Naive thymus-derived CD4-positive, alpha-beta T cell (primary cell): ENCODE data around the gene KIF17. TPM values are rescaled to one million over a fixed set of nuclear protein-coding genes. Genes with fewer than 3 reads are reported as not detected.

Experiments
- ATAC-seq: fragments of 150-1000 bp; cut with Tn5 transposase; 2 replicates; pipeline ENCODE4 v1.10.0; 2021; ENCODE audit warnings: mild to moderate bottlenecking, moderate library complexity
- CTCF ChIA-PET: fragments of 350-600 bp; sonication (Branson Sonifier 250); formaldehyde crosslinking; loops from one replicate; lab custom pipeline; 2021; ENCODE audit warnings: antibody characterized with exemption; lab: Charles Lee
- POLR2A ChIA-PET: fragments of 350-600 bp; sonication (Branson Sonifier 250); formaldehyde crosslinking; loops from one replicate; lab custom pipeline; 2021; ENCODE audit warnings: antibody characterized with exemption, inconsistent platforms; lab: Charles Lee
- DNase-seq, 9 donors: peaks; one replicate each; pipeline versions ENCODE4 v3.0.0 to v3.0.0-alpha.2; 2020 to 2022; ENCODE audit warnings: mixed read lengths in 1 of 9
- H3K27ac ChIP-seq: one replicate; pipeline ENCODE4 v1.7.0; 2013; ENCODE audit warnings: mild to moderate bottlenecking, low read depth, low read length, moderate library complexity
- H3K27me3 ChIP-seq, 2 donors: one replicate each; pipeline ENCODE4 v1.7.0; 2013; ENCODE audit warnings: low read length in 2 of 2, mild to moderate bottlenecking in 2 of 2, moderate library complexity in 2 of 2; ENCODE audit not compliant: control insufficient read depth in 2 of 2, insufficient read depth in 2 of 2
- H3K36me3 ChIP-seq, 3 experiments: 1 replicate in 2 of 3; 2 replicates in 1 of 3; pipeline ENCODE4 v1.7.0; 2013; ENCODE audit warnings: low read length in 3 of 3, mild to moderate bottlenecking in 3 of 3, moderate library complexity in 1 of 3; ENCODE audit not compliant: insufficient read depth in 3 of 3, control insufficient read depth in 2 of 3
- H3K4me1 ChIP-seq, 2 donors: one replicate each; pipeline ENCODE4 v1.7.0; 2013; ENCODE audit warnings: low read length in 2 of 2, mild to moderate bottlenecking in 2 of 2, moderate library complexity in 1 of 2; ENCODE audit not compliant: control insufficient read depth in 2 of 2, insufficient read depth in 2 of 2
- H3K4me3 ChIP-seq: 2 replicates; pipeline ENCODE4 v1.7.0; 2013; ENCODE audit warnings: mild to moderate bottlenecking, low read length
- H3K9me3 ChIP-seq, 3 experiments: 1 replicate in 2 of 3; 2 replicates in 1 of 3; pipeline ENCODE4 v1.7.0; 2013; ENCODE audit warnings: low read length in 3 of 3; ENCODE audit not compliant: control insufficient read depth in 2 of 3
- H3K27ac Mint-ChIP-seq, 9 donors: one replicate each; pipeline ENCODE4 v1.8.0; 2020 to 2022; ENCODE audit warnings: mixed read lengths in 9 of 9, mild to moderate bottlenecking in 8 of 9, moderate library complexity in 5 of 9, inconsistent platforms in 2 of 9
- H3K27me3 Mint-ChIP-seq, 5 donors: one replicate each; pipeline ENCODE4 v1.8.0; 2021 to 2022; ENCODE audit warnings: mixed read lengths in 5 of 5, mild to moderate bottlenecking in 1 of 5
- H3K36me3 Mint-ChIP-seq, 5 donors: one replicate each; pipeline ENCODE4 v1.8.0; 2020 to 2022; ENCODE audit warnings: mixed read lengths in 5 of 5, mild to moderate bottlenecking in 3 of 5, inconsistent platforms in 1 of 5
- H3K4me1 Mint-ChIP-seq, 7 donors: one replicate each; pipeline ENCODE4 v1.8.0; 2020 to 2022; ENCODE audit warnings: mixed read lengths in 7 of 7, mild to moderate bottlenecking in 3 of 7, inconsistent platforms in 1 of 7
- H3K4me3 Mint-ChIP-seq, 10 donors: one replicate each; pipeline ENCODE4 v1.8.0; 2020 to 2022; ENCODE audit warnings: mild to moderate bottlenecking in 10 of 10, mixed read lengths in 10 of 10, moderate library complexity in 6 of 10, inconsistent platforms in 2 of 10
- H3K9me3 Mint-ChIP-seq, 11 donors: one replicate each; pipeline ENCODE4 v1.8.0; 2020 to 2022; ENCODE audit warnings: mixed read lengths in 11 of 11, mild to moderate bottlenecking in 4 of 11, inconsistent platforms in 1 of 11, moderate library complexity in 1 of 11
- intact Hi-C, 2 donors: fragments of 100-400 bp; cut with micrococcal nuclease; formaldehyde crosslinking; loops; one replicate each; pipeline ENCODE4 v1.15.1; 2023
- polyA plus RNA-seq, 2 donors: library from polyadenylated mRNA; unstranded; fragments of 300-500 nt; fragmentation: Illumina TruSeq; gene quantifications; one replicate each; pipeline ENCODE4 v1.2.3, GENCODE V29; 2021
- total RNA-seq, 6 experiments: library from RNA in 5 of 6; stranded (reverse) in 5 of 6; gene quantifications; 1 replicate in 5 of 6; 2 replicates in 1 of 6; pipeline ENCODE4 v1.2.3 and lab custom pipeline; 2021 to 2026

Gene KIF17
- total and polyA plus RNA-seq, 7 experiments from 2014 or later: not detected

- Mint-ChIP-seq H3K36me3 (no peaks in the 10 kb centered on the region), H3K27ac (peak overlapping the region in 4 of 9 donors; percentile 38 to 77 (median 70)), H3K4me3 (peak overlapping the region; percentile 81 to 91 (median 89)), H3K4me1 (peaks cover 3 to 8% (median 4%) of the 10 kb centered on the region in 7 donors), H3K9me3 (no peaks in the 10 kb centered on the region), H3K27me3 (peaks cover 0 to 7% (median 0%) of the 10 kb centered on the region in 5 donors)
- Histone ChIP-seq H3K27me3 (no peaks in the 10 kb centered on the region), H3K4me3 (peak overlapping the region; percentile 89), H3K36me3 (no peaks in the 10 kb centered on the region), H3K9me3 (no peaks in the 10 kb centered on the region), H3K27ac (peak overlapping the region; percentile 40), H3K4me1 (peaks cover 0 to 5% of the 10 kb centered on the region in 2 donors)
- intact Hi-C loops: loop anchor here (1.0 kb wide), 3 partner anchors 37 to 499 kb away; partner anchors contain the start of gene PINK1 (in 1 of the 2)
- DNase-seq: peak; percentile 38 to 73 (median 65)
- POLR2A ChIA-PET: interaction anchor here (0.6 to 1.1 kb wide), 2 partner anchors 498 to 499 kb away, joined by 3 to 5 read pairs; no protein-coding TSS in a partner anchor
- ATAC-seq: peak; percentile 96
- CTCF ChIA-PET: interaction anchor here (0.6 to 5.4 kb wide), 14 partner anchors 10 to 790 kb away, joined by 3 to 64 read pairs (median 4); partner anchors contain the start of gene DDOST
Measured at GRCh38 chr1:20696397-20697333, 21.1 kb downstream of the KIF17 start.

- no peaks in the 10 kb centered on the region for H3K9me3 Mint-ChIP-seq
- POLR2A ChIA-PET: no interaction called here
- no peak overlapping the region for H3K27ac Mint-ChIP-seq
- DNase-seq (no peak), ATAC-seq (no peak)
- no peak overlapping the region for H3K4me3 ChIP-seq
- H3K27me3 ChIP-seq: no peaks in the 10 kb centered on the region
- peak overlapping the region in 7 of 10 donors; percentile 54 to 90 (median 88) for H3K4me3 Mint-ChIP-seq
- intact Hi-C loops: no loop called here
- peaks cover 0 to 5% of the 10 kb centered on the region in 2 donors for H3K4me1 ChIP-seq
- CTCF ChIA-PET: interaction anchor here (0.5 to 5.4 kb wide), 2 partner anchors 55 to 500 kb away, joined by 5 to 64 read pairs; no protein-coding TSS in a partner anchor
- H3K27me3 Mint-ChIP-seq: peaks cover 0 to 7% (median 0%) of the 10 kb centered on the region in 5 donors
- H3K27ac ChIP-seq: no peak overlapping the region
- H3K4me1 Mint-ChIP-seq: peaks cover 3 to 8% (median 4%) of the 10 kb centered on the region in 7 donors
- no peaks in the 10 kb centered on the region for H3K36me3 Mint-ChIP-seq
- no peaks in the 10 kb centered on the region for H3K9me3 ChIP-seq
- H3K36me3 ChIP-seq: no peaks in the 10 kb centered on the region
Measured at GRCh38 chr1:20695515-20695914, 22.3 kb downstream of the KIF17 start.

- H3K4me3 Mint-ChIP-seq: no peak overlapping the region
- ATAC-seq (no peak), DNase-seq (no peak)
- intact Hi-C loops: no loop called here
- H3K27me3 Mint-ChIP-seq: peaks cover 0 to 6% (median 0%) of the 10 kb centered on the region in 5 donors
- POLR2A ChIA-PET: interaction anchor here (0.8 kb wide), 1 partner anchor 58 kb away, joined by 3 read pairs; no protein-coding TSS in a partner anchor
- Histone ChIP-seq H3K4me3 (no peak overlapping the region), H3K36me3 (no peaks in the 10 kb centered on the region), H3K27me3 (no peaks in the 10 kb centered on the region), H3K4me1 (peaks cover 0 to 5% of the 10 kb centered on the region in 2 donors), H3K9me3 (no peaks in the 10 kb centered on the region), H3K27ac (no peak overlapping the region)
- H3K36me3 Mint-ChIP-seq: no peaks in the 10 kb centered on the region
- no peaks in the 10 kb centered on the region for H3K9me3 Mint-ChIP-seq
- peaks cover 3 to 8% (median 4%) of the 10 kb centered on the region in 7 donors for H3K4me1 Mint-ChIP-seq
- no peak overlapping the region for H3K27ac Mint-ChIP-seq
- CTCF ChIA-PET: interaction anchor here (0.6 to 1.4 kb wide), 2 partner anchors 502 to 1657 kb away, joined by 3 to 10 read pairs; no protein-coding TSS in a partner anchor
Measured at GRCh38 chr1:20693623-20694022, 24.2 kb downstream of the KIF17 start.

- ChIA-PET POLR2A (no interaction called here), CTCF (no interaction called here)
- intact Hi-C loops: no loop called here
- Histone ChIP-seq H3K4me1 (peaks cover 0 to 5% of the 10 kb centered on the region in 2 donors), H3K36me3 (no peaks in the 10 kb centered on the region), H3K9me3 (no peaks in the 10 kb centered on the region), H3K27me3 (no peaks in the 10 kb centered on the region), H3K4me3 (no peak overlapping the region), H3K27ac (no peak overlapping the region)
- no peak overlapping the region for H3K4me3 Mint-ChIP-seq
- no peak overlapping the region for H3K27ac Mint-ChIP-seq
- no peaks in the 10 kb centered on the region for H3K36me3 Mint-ChIP-seq
- no peak for ATAC-seq
- H3K9me3 Mint-ChIP-seq: no peaks in the 10 kb centered on the region
- peaks cover 3 to 8% (median 4%) of the 10 kb centered on the region in 7 donors for H3K4me1 Mint-ChIP-seq
- H3K27me3 Mint-ChIP-seq: peaks cover 0 to 8% (median 0%) of the 10 kb centered on the region in 5 donors
- DNase-seq: no peak
Measured at GRCh38 chr1:20691872-20692271, 25.9 kb downstream of the KIF17 start.

GRCh38 chr1:20689645-20690056, 28.2 kb downstream of the KIF17 start:
- Histone ChIP-seq H3K27me3 (no peaks in the 10 kb centered on the region), H3K27ac (no peak overlapping the region), H3K36me3 (no peaks in the 10 kb centered on the region), H3K4me3 (no peak overlapping the region), H3K9me3 (no peaks in the 10 kb centered on the region), H3K4me1 (no peaks in the 10 kb centered on the region)
- no peak for DNase-seq
- intact Hi-C loops: no loop called here
- no peak overlapping the region for H3K27ac Mint-ChIP-seq
- peaks cover 0 to 3% (median 0%) of the 10 kb centered on the region in 7 donors for H3K4me1 Mint-ChIP-seq
- H3K4me3 Mint-ChIP-seq: no peak overlapping the region
- ChIA-PET POLR2A (no interaction called here), CTCF (no interaction called here)
- H3K36me3 Mint-ChIP-seq: no peaks in the 10 kb centered on the region
- peaks cover 0 to 16% (median 0%) of the 10 kb centered on the region in 5 donors for H3K27me3 Mint-ChIP-seq
- H3K9me3 Mint-ChIP-seq: no peaks in the 10 kb centered on the region
- ATAC-seq: no peak

GRCh38 chr1:20686883-20687725, 30.7 kb downstream of the KIF17 start:
- no peak overlapping the region for H3K4me3 Mint-ChIP-seq
- Histone ChIP-seq H3K27me3 (no peaks in the 10 kb centered on the region), H3K27ac (no peak overlapping the region), H3K4me3 (no peak overlapping the region), H3K9me3 (no peaks in the 10 kb centered on the region), H3K4me1 (no peaks in the 10 kb centered on the region), H3K36me3 (no peaks in the 10 kb centered on the region)
- POLR2A ChIA-PET: no interaction called here
- CTCF ChIA-PET: interaction anchor here (0.6 to 0.8 kb wide), 2 partner anchors 10 to 682 kb away, joined by 3 to 4 read pairs; no protein-coding TSS in a partner anchor
- intact Hi-C loops: no loop called here
- DNase-seq (no peak), ATAC-seq (no peak)
- no peaks in the 10 kb centered on the region for H3K36me3 Mint-ChIP-seq
- H3K4me1 Mint-ChIP-seq: peaks cover 0 to 4% (median 0%) of the 10 kb centered on the region in 7 donors
- H3K9me3 Mint-ChIP-seq: no peaks in the 10 kb centered on the region
- no peak overlapping the region for H3K27ac Mint-ChIP-seq
- peaks cover 0 to 32% (median 1%) of the 10 kb centered on the region in 5 donors for H3K27me3 Mint-ChIP-seq
